IPS-NIHi7 (cell line): ENCODE measurements around the gene ZNF22.

Source experiments
- DNase-seq: peaks from one replicate; pipeline ENCODE4 v3.0.0; 2012; ENCODE audit warnings: mixed read lengths; ENCODE audit errors: extremely low spot score

The ZNF22 gene

GRCh38 chr10:45000752-45001380 is at the start of gene ZNF22:
TSS of gene ZNF22 (plus strand) at chr10:45000923. CDS start at chr10:45003369, 2,446 bp downstream.
- DNase-seq: peak; percentile 79

GRCh38 chr10:44951576-44952226 is 49.0 kb upstream of the ZNF22 start:
- no peak for DNase-seq

- peak; percentile 31 for DNase-seq
Measured at GRCh38 chr10:44952779-44953231, 47.9 kb upstream of the ZNF22 start.

GRCh38 chr10:44954042-44954441 is 46.7 kb upstream of the ZNF22 start:
- no peak for DNase-seq

- DNase-seq: no peak
Measured at GRCh38 chr10:44954962-44955361, 45.8 kb upstream of the ZNF22 start.

- DNase-seq: no peak
Measured at GRCh38 chr10:44955413-44956070, 45.2 kb upstream of the ZNF22 start.

GRCh38 chr10:44956226-44956625 is 44.5 kb upstream of the ZNF22 start:
- no peak for DNase-seq

- DNase-seq: no peak
Measured at GRCh38 chr10:44956717-44957706, 43.7 kb upstream of the ZNF22 start.

GRCh38 chr10:44958196-44958897 is 42.4 kb upstream of the ZNF22 start:
- no peak for DNase-seq

- no peak for DNase-seq
Measured at GRCh38 chr10:44958898-44959246, 41.9 kb upstream of the ZNF22 start.

GRCh38 chr10:44959247-44960087 is 41.3 kb upstream of the ZNF22 start, which contains the start of gene RASSF4:
TSS of gene RASSF4 (plus strand) at chr10:44959802. CDS start at chr10:44970203, 10,401 bp downstream.
- DNase-seq: peak; percentile 98

- no peak for DNase-seq
Measured at GRCh38 chr10:44960088-44960460, 40.6 kb upstream of the ZNF22 start.

GRCh38 chr10:44960482-44961229 is 40.1 kb upstream of the ZNF22 start:
- DNase-seq: no peak

GRCh38 chr10:44961230-44961571 is 39.5 kb upstream of the ZNF22 start:
- no peak for DNase-seq

GRCh38 chr10:44961931-44962750 is 38.6 kb upstream of the ZNF22 start:
- no peak for DNase-seq

- no peak for DNase-seq
Measured at GRCh38 chr10:44962870-44963738, 37.6 kb upstream of the ZNF22 start.

GRCh38 chr10:44963772-44964633 is 36.7 kb upstream of the ZNF22 start:
- DNase-seq: no peak
